ENCODE measurements around the gene CCDC91. TPM values are rescaled to one million over a fixed set of nuclear protein-coding genes. Genes with fewer than 3 reads are reported as not detected.
A peak's percentile ranks its signal among the peaks of the same experiment; 100 is the strongest.
"Not testable (repeated sequence)": the region's sequence is repeated elsewhere in the genome, so short reads cannot be mapped to it uniquely, and the experiment has no call there.

The CCDC91 gene
- total and polyA plus RNA-seq, 11 donors = 24.9 to 62.1 (median 51.8) TPM

- Histone ChIP-seq H3K4me1 (peaks cover 0 to 23% (median 6%) of the 10 kb centered on the region in 12 donors), H3K4me3 (peak overlapping the region; percentile 55 to 99 (median 86)), H3K27ac (peak overlapping the region; percentile 93 to 99 (median 97)), H3K9me3 (peaks cover 0 to 7% (median 0%) of the 10 kb centered on the region in 12 donors), H3K36me3 (no peaks in the 10 kb centered on the region), H3K27me3 (no peaks in the 10 kb centered on the region)
- WGBS, 4 donors = 60 to 66% (median 62%) methylated on average over 9 of the region's 9 CpGs
- DNase-seq (no peak), ATAC-seq (peak in 1 of 4 donors; percentile 4)
- intact Hi-C loops (cut with DNase I) = loop anchor here in 1 of 10 donors (5.0 kb wide), 1 partner anchor 337 kb away; no protein-coding TSS in a partner anchor
- TF ChIP-seq POLR2A (IDR thresholded peaks at IDR 0.05) (no peak), CTCF (IDR thresholded peaks at IDR 0.05) (no peak)
Observed at GRCh38 chr12:28189784-28190320, 404 bp upstream of the CCDC91 start.

GRCh38 chr12:28191051-28192048 lies 1.1 kb downstream of the CCDC91 start:
- peaks cover 0 to 7% (median 0%) of the 10 kb centered on the region in 12 donors for H3K9me3 ChIP-seq
- TF ChIP-seq POLR2A (IDR thresholded peaks at IDR 0.05) (no peak), CTCF (IDR thresholded peaks at IDR 0.05) (no peak)
- ATAC-seq (peak; percentile 45 to 65 (median 59)), DNase-seq (peak in 4 of 5 donors; percentile 31 to 39 (median 36))
- peaks cover 0 to 23% (median 6%) of the 10 kb centered on the region in 12 donors for H3K4me1 ChIP-seq
- H3K4me3 ChIP-seq = peak overlapping the region; percentile 55 to 99 (median 86)
- no peaks in the 10 kb centered on the region for H3K27me3 ChIP-seq
- WGBS, 4 donors = 14 to 19% (median 16%) methylated on average over 18 of the region's 18 CpGs
- intact Hi-C loops (cut with DNase I) = loop anchor here in 1 of 10 donors (5.0 kb wide), 1 partner anchor 336 kb away; no protein-coding TSS in a partner anchor
- no peaks in the 10 kb centered on the region for H3K36me3 ChIP-seq
- H3K27ac ChIP-seq = peak overlapping the region; percentile 93 to 99 (median 97)

GRCh38 chr12:28192125-28192524 lies 1.9 kb downstream of the CCDC91 start:
- intact Hi-C loops (cut with DNase I) = loop anchor here in 1 of 10 donors (5.0 kb wide), 1 partner anchor 335 kb away; no protein-coding TSS in a partner anchor

GRCh38 chr12:28194621-28195020 lies 4.4 kb downstream of the CCDC91 start:
- intact Hi-C loops (cut with DNase I) = loop anchor here in 1 of 10 donors (5.0 kb wide), 1 partner anchor 333 kb away; no protein-coding TSS in a partner anchor
- H3K4me1 ChIP-seq = peaks cover 0 to 18% (median 12%) of the 10 kb centered on the region in 12 donors
- H3K27ac ChIP-seq, H3K4me3 ChIP-seq, H3K27me3 ChIP-seq, H3K36me3 ChIP-seq, ATAC-seq, DNase-seq, H3K9me3 ChIP-seq: not testable (repeated sequence)
- WGBS, 4 donors = 93 to 99% (median 98%) methylated on average over 12 of the region's 12 CpGs

More at GRCh38 chr12:28192125-28192524, 1.9 kb downstream of the CCDC91 start:
- 53 to 58% (median 57%) methylated on average over 2 of the region's 2 CpGs for WGBS, 4 donors
- ATAC-seq = no peak
- DNase-seq = no peak
- Histone ChIP-seq H3K27ac (peak overlapping the region in 1 of 12 donors; percentile 98), H3K4me3 (peak overlapping the region in 3 of 12 donors; percentile 81 to 99 (median 88)), H3K9me3 (peaks cover 0 to 7% (median 0%) of the 10 kb centered on the region in 12 donors), H3K4me1 (peaks cover 0 to 23% (median 6%) of the 10 kb centered on the region in 12 donors), H3K36me3 (no peaks in the 10 kb centered on the region), H3K27me3 (no peaks in the 10 kb centered on the region)
- TF ChIP-seq POLR2A (IDR thresholded peaks at IDR 0.05) (no peak), CTCF (IDR thresholded peaks at IDR 0.05) (no peak)

- H3K27ac ChIP-seq; ATAC-seq; intact Hi-C loops (cut with DNase I); H3K36me3 ChIP-seq; DNase-seq; H3K4me3 ChIP-seq; H3K4me1 ChIP-seq; H3K27me3 ChIP-seq: not testable (repeated sequence)
- H3K9me3 ChIP-seq = peaks cover 0 to 18% (median 0%) of the 10 kb centered on the region in 12 donors
- 98 to 100% (median 99%) methylated on average over 6 to 30 of the region's 30 CpGs for WGBS, 4 donors
Observed at GRCh38 chr12:28201136-28201535, 10.9 kb downstream of the CCDC91 start.
